Esophagus squamous epithelium (tissue), 5 donors: Measurements from ENCODE around the gene TP53I13. TPM values are rescaled to one million over a fixed set of nuclear protein-coding genes. Genes with fewer than 3 reads are reported as not detected.
A peak's percentile ranks its signal among the peaks of the same experiment; 100 is the strongest.

Experiments used
- DNase-seq: peaks from one replicate; lab custom pipeline; 2025; lab: John Stamatoyannopoulos, UW
- H3K27ac ChIP-seq, 4 donors: fragments of 200-600 bp; sonication (generic); one replicate each; pipeline ENCODE4 v1.5.1; 2016 to 2019; ENCODE audit warnings: mild to moderate bottlenecking in 1 of 4
- H3K27me3 ChIP-seq, 4 donors: fragments of 200-600 bp; sonication (generic); 1 replicate in 3 of 4; 2 replicates in 1 of 4; pipeline versions ENCODE4 v1.5.1 to v1.6.0; 2017 to 2021; ENCODE audit warnings: antibody characterized with exemption in 1 of 4
- H3K36me3 ChIP-seq, 3 donors: fragments of 200-600 bp; sonication (generic); one replicate each; pipeline ENCODE4 v1.5.1; 2016 to 2019
- H3K4me1 ChIP-seq, 3 donors: fragments of 200-600 bp; sonication (generic); one replicate each; pipeline ENCODE4 v1.5.1; 2017 to 2019
- H3K4me3 ChIP-seq, 4 donors: fragments of 200-600 bp; sonication (generic); 1 replicate in 3 of 4; 2 replicates in 1 of 4; pipeline ENCODE4 v1.5.1; 2016 to 2019; ENCODE audit warnings: mild to moderate bottlenecking in 2 of 4, moderate library complexity in 1 of 4
- H3K9me3 ChIP-seq, 3 donors: fragments of 200-600 bp; sonication (generic); one replicate each; pipeline ENCODE4 v1.5.1; 2016 to 2019
- CTCF ChIP-seq, 6 experiments: fragments of 450-650 bp in 4 of 6; fragments of 200-600 bp in 2 of 6; sonication (generic) in 2 of 6; IDR thresholded peaks; one replicate each; pipeline ENCODE4 v1.5.1; 2016 to 2019; ENCODE audit warnings: antibody characterized with exemption in 6 of 6, mild to moderate bottlenecking in 4 of 6, moderate library complexity in 4 of 6
- POLR2A ChIP-seq, 4 donors: fragments of 450-650 bp; IDR thresholded peaks; one replicate each; pipeline ENCODE4 v1.6.1; 2017; ENCODE audit warnings: antibody characterized with exemption in 4 of 4, mild to moderate bottlenecking in 4 of 4, moderate library complexity in 3 of 4
- WGBS, 2 donors: methylation state at CpG; one replicate each; pipeline ENCODE4 v1.1.5; 2018; 5-methylcytosine and 5-hydroxymethylcytosine counted together
- intact Hi-C: fragments of 100-400 bp; cut with DNase I; formaldehyde crosslinking; loops from one replicate; pipeline ENCODE4 v1.15.0; 2022
- total RNA-seq, 4 donors: library from RNA; depleted of rRNA; stranded (reverse); fragments of >200 nt; gene quantifications; one replicate each; pipeline ENCODE4 v1.1.0, GENCODE V29; 2016
- donor health status: DM: yes; HTN: yes; CAD: no.

Gene TP53I13
- total RNA-seq, 4 donors from 2014 or later = 11.8 to 34.9 (median 21.8) TPM

DNA sequence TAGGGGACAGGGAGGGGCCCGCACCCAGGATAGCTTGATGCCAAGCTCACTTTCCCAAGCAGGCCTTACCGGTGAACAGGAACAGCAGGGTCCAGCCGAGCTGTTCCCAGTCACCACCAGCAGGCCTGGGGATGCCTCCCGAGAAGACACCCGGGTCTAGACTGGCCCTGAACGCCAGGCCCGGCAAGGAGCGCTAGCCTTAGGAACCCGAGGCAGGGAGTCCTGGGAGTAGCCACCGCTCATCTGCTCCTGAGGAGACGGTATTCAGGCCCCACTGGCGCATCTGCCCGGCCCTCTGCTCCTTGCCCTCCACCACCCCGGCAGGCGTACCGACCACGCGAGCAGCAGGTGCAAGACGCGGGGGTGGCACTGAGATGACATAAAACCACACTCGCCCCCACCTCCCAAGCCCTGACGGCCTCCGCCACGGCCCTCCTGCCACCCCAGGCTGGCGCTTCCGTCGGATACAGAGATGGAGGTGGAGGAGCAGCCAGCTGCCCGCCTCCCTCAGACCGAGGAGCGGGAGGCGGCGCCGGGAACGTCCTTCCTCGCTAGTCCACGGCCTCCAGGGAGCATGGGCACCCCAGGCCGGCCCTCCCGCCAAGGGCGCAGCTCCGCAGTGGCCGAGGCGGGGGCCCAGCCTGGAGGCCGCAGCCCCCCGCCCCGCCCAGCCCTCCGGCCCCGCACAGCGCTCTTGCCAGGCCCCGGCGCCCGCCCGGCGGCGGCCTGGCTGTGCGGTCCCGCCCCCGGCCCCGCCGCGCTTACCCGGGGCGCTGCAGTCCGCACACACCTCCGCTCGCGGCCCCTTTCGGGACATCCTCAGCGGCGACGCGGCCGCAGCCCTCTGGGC, 20.3 kb downstream of the TP53I13 start:
- peak overlapping the region; percentile 70 to 91 (median 84) for H3K4me3 ChIP-seq
- peaks cover 68 to 89% (median 69%) of the 10 kb centered on the region in 3 donors for H3K4me1 ChIP-seq
- no peaks in the 10 kb centered on the region for H3K9me3 ChIP-seq
- 4% methylated on average over 3 of the region's 72 CpGs; no CpG with 5 or more reads in 1 of the 2 donors for WGBS, 2 donors
- intact Hi-C loops = no loop called here
- H3K36me3 ChIP-seq = no peaks in the 10 kb centered on the region
- peak in 1 of 6 experiments; percentile 27 for TF ChIP-seq CTCF (IDR thresholded peaks at IDR 0.05)
- no peak for TF ChIP-seq POLR2A (IDR thresholded peaks at IDR 0.05)
- DNase-seq = no peak
- peak overlapping the region; percentile 90 to 95 (median 92) for H3K27ac ChIP-seq
- H3K27me3 ChIP-seq = no peaks in the 10 kb centered on the region

- intact Hi-C loops = no loop called here
- 0 to 9% methylated on average over 2 to 9 of the region's 70 CpGs for WGBS, 2 donors
Observed at GRCh38 chr17:29589524-29590410, 21.3 kb downstream of the TP53I13 start, which contains the start of gene GIT1. GIT1 (minus strand) TSS chr17:29589648; CDS start chr17:29589378, 270 bp downstream.

DNA sequence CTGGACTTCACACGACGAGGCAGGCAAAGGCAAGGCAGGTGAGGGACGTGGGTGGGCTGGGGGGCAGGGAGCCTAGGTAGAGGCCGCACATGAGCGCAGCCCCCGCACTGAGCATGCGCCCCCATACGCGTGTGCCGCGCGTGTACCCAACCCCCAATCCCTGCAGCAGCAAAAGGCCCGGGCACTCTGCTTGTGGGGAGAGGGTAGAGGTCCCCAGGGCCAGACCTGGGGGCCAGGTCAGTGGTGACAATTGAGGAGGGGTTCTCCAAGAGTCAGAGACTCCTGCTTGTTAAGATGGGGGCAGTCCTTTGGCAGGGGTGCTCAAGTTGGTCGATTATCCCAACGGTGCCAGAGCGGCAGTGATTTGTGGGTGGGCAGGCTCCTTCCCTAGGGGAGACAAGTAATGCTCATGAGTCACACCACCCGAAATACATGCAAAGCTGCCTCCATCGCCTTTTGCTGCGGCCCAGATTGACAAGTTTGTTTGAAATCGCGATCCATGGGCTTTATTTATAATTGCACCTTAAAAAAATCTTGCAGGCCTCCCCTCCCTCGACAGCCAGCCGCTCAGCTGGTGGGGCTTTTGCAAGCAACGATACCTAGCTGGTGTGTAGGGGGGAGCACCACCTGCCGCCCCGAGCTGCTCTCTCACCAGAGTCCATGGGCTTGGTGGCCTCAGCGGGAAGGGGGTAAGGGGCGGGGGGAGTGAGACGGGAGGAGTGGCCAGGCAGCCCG, 22.1 kb downstream of the TP53I13 start:
- H3K27ac ChIP-seq = peak overlapping the region; percentile 91 to 95 (median 92)
- no peaks in the 10 kb centered on the region for H3K27me3 ChIP-seq
- 12 to 22% methylated on average over 6 to 9 of the region's 30 CpGs for whole genome bisulfite sequencing, 2 donors
- TF ChIP-seq CTCF (IDR thresholded peaks at IDR 0.05) (no peak), POLR2A (IDR thresholded peaks at IDR 0.05) (no peak)
- H3K4me3 ChIP-seq = peak overlapping the region; percentile 43 to 91 (median 68)
- H3K9me3 ChIP-seq = no peaks in the 10 kb centered on the region
- H3K4me1 ChIP-seq = peaks cover 60 to 88% (median 65%) of the 10 kb centered on the region in 3 donors
- no peak for DNase-seq
- no peaks in the 10 kb centered on the region for H3K36me3 ChIP-seq
- intact Hi-C loops = no loop called here

More at GRCh38 chr17:29589524-29590410, 21.3 kb downstream of the TP53I13 start, which contains the start of gene GIT1:
- Histone ChIP-seq H3K4me1 (peaks cover 65 to 89% (median 66%) of the 10 kb centered on the region in 3 donors), H3K4me3 (peak within 1 kb of the TSS; percentile 70 to 91 (median 84)), H3K36me3 (no peaks in the 10 kb centered on the region), H3K27me3 (no peaks in the 10 kb centered on the region), H3K27ac (peak within 1 kb of the TSS; percentile 91 to 95 (median 92)), H3K9me3 (no peaks in the 10 kb centered on the region)
- DNase-seq = no peak
- TF ChIP-seq CTCF (IDR thresholded peaks at IDR 0.05) (peak in 1 of 6 experiments; percentile 19), POLR2A (IDR thresholded peaks at IDR 0.05) (peak in 3 of 4 donors; percentile 28 to 72 (median 38))

GRCh38 chr17:29591146-29591736, 22.7 kb downstream of the TP53I13 start:
- no peak for DNase-seq
- Histone ChIP-seq H3K27ac (peak overlapping the region; percentile 91 to 95 (median 92)), H3K27me3 (no peaks in the 10 kb centered on the region), H3K9me3 (no peaks in the 10 kb centered on the region), H3K4me1 (peaks cover 56 to 88% (median 65%) of the 10 kb centered on the region in 3 donors), H3K4me3 (peak overlapping the region in 3 of 4 donors; percentile 51 to 91 (median 74)), H3K36me3 (no peaks in the 10 kb centered on the region)
- 0 to 7% methylated on average over 12 to 19 of the region's 31 CpGs for WGBS, 2 donors
- intact Hi-C loops = no loop called here
- TF ChIP-seq POLR2A (IDR thresholded peaks at IDR 0.05) = no peak
- TF ChIP-seq CTCF (IDR thresholded peaks at IDR 0.05) = no peak
